GM21381 (cell line): Measurements from ENCODE around the gene MUL1.

Experiments used
- ATAC-seq: cut with Tn5 transposase; IDR thresholded peaks from one replicate; pipeline ENCODE4 v1.9.1; 2021; ENCODE audit warnings: mild to moderate bottlenecking, moderate library complexity; ENCODE audit not compliant: unreplicated experiment

Gene MUL1

GRCh38 chr1:20472860-20473711 lies 34.9 kb downstream of the MUL1 start:
- no peak for ATAC-seq

DNA sequence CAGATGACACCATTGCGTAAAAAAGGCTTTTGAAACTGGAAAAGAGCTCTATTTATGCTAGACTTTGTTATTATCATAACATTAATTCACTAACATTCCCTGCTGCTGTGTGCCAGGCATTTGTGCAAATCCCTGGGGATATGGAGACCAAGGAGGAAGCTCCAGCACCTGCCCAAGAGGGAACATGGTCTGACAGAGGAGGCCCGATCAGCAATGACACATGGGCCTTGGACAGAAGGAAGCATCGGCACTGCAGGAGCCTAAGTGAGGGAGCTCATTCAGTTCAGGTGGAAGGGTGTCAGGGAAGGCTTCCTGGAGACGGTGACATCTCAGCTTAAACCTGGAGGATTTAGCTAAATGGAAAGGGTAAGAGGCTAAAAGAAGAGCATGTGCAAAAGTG lies 35.8 kb downstream of the MUL1 start:
- no peak for ATAC-seq

GRCh38 chr1:20470194-20470593 lies 37.8 kb downstream of the MUL1 start:
- ATAC-seq: no peak

GRCh38 chr1:20469406-20470076 lies 38.4 kb downstream of the MUL1 start:
- no peak for ATAC-seq

- ATAC-seq: no peak
Measured at GRCh38 chr1:20466273-20466672, 41.7 kb downstream of the MUL1 start.

DNA sequence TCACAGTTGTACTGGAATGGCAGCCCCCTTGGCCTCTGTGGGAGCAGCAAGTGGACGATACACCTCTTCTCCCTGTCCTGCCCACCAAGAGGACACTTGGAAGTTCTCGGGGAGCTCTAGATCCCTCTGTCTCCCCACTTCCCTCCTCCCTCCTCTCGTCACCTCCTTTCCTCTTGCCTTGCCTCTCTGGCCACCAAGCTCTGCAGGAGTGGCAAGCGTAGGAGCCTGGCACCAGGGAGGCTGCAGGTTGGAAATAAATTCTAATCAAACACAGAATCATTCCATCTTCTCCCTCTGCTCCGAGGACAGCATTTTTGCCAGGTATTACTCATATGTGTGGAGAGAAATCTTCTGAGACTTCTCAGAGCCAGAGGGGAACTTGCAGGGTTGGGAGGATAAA lies 42.8 kb downstream of the MUL1 start:
- no peak for ATAC-seq

DNA sequence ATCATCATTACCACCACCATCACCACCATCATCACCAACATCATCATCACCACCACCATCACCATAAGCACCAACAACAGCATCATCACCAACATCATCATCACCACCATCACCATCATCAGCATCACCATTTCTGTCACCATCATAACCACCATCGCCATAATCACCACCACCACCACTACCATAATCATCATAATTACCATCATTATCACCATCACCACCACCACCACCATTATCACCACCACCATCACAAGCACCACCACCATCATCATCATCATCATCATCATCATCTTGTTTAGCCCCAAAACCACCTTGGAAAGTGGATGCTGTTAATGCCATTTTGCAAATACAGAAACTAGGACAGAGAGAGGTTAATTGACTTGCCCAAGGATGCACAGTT lies 44.4 kb downstream of the MUL1 start:
- no peak for ATAC-seq

DNA sequence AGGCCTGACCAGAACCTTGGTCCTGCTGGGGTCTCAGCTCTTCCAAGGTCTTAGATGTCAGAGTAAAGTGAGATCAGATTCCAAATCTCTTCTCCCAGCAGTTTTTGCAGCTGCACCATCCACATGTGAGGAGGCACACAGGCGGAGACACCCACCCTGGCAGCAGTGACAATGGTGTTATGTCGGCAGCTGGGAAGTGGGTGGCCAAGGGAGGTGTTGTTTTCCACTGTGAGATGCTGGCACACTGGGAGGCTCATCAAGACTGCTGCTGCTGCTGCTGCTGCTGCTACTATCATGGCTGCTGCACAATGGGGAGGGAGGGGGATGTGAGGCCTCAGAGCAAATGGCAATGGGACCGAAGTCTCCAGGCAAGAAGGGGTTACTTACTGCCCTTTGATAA lies 45.6 kb downstream of the MUL1 start:
- ATAC-seq: no peak

- no peak for ATAC-seq
Measured at GRCh38 chr1:20458717-20459116, 49.2 kb downstream of the MUL1 start.

DNA sequence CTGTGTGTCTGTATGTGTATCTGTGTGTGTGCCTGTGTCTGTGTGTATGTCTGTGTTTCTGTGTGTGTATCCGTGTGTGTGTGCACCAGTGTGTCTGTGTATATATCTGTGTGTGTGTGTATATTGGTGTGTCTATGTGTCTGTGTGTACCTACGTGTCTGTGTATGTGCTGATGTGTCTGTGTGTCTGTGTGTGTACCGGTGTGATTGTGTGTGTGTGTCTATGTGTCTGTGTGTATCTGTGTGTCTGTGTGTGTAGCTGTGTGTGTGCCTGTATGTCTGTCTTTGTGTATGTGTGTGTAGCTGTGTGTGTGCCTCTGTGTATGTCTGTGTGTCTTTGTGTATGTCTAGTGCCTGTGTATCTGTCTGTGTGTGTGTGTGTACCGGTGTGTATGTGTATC lies 53.9 kb downstream of the MUL1 start:
- ATAC-seq: no peak

GRCh38 chr1:20449735-20450311 lies 58.1 kb downstream of the MUL1 start:
- ATAC-seq: no peak
